Spleen (tissue), 11 donors: ENCODE measurements around the gene MYH14. TPM values are rescaled to one million over a fixed set of nuclear protein-coding genes. Genes with fewer than 3 reads are reported as not detected.

Experiments used
- DNase-seq: peaks from one replicate; pipeline ENCODE4 v3.0.0-alpha.2; 2020
- H3K27ac ChIP-seq, 8 donors: fragments of 200-600 bp; sonication (generic) in 7 of 8; 1 replicate in 4 of 8; 2 replicates in 4 of 8; pipeline versions ENCODE4 v1.5.0 to v1.8.0; 2016 to 2021; ENCODE audit warnings: inconsistent platforms in 4 of 8, mild to moderate bottlenecking in 4 of 8, moderate library complexity in 1 of 8
- H3K27me3 ChIP-seq, 7 donors: fragments of 200-600 bp; sonication (generic) in 6 of 7; replicated peaks in 1 of 7; 1 replicate in 4 of 7; 2 replicates in 3 of 7; pipeline versions ENCODE4 v1.5.0 to v1.8.0; 2016 to 2021; ENCODE audit warnings: inconsistent platforms in 3 of 7, mild to moderate bottlenecking in 1 of 7
- H3K36me3 ChIP-seq, 6 donors: fragments of 200-600 bp; sonication (generic) in 5 of 6; 1 replicate in 4 of 6; 2 replicates in 2 of 6; pipeline versions ENCODE4 v1.5.0 to v1.8.0; 2016 to 2021; ENCODE audit warnings: inconsistent platforms in 2 of 6
- H3K4me1 ChIP-seq, 6 donors: fragments of 200-600 bp; sonication (generic) in 5 of 6; 1 replicate in 3 of 6; 2 replicates in 3 of 6; pipeline versions ENCODE4 v1.5.0 to v1.8.0; 2016 to 2021; ENCODE audit warnings: inconsistent platforms in 3 of 6
- H3K4me3 ChIP-seq, 8 donors: fragments of 200-600 bp; sonication (generic) in 7 of 8; 1 replicate in 4 of 8; 2 replicates in 4 of 8; pipeline versions ENCODE4 v1.5.0 to v1.8.0; 2016 to 2021; ENCODE audit warnings: inconsistent platforms in 4 of 8, mild to moderate bottlenecking in 4 of 8, moderate library complexity in 2 of 8
- H3K9me3 ChIP-seq, 8 donors: fragments of 200-600 bp; sonication (generic) in 7 of 8; 1 replicate in 4 of 8; 2 replicates in 4 of 8; pipeline versions ENCODE4 v1.5.0 to v1.8.0; 2016 to 2021; ENCODE audit warnings: inconsistent platforms in 4 of 8
- POLR2A ChIP-seq, 3 donors: fragments of 450-650 bp; IDR thresholded peaks; one replicate each; pipeline ENCODE4 v1.5.1; 2017; ENCODE audit warnings: antibody characterized with exemption in 3 of 3, mild to moderate bottlenecking in 1 of 3
- POLR2AphosphoS5 ChIP-seq, 3 donors: sonication (generic); formaldehyde crosslinking; IDR thresholded peaks; one replicate each; pipeline ENCODE4 v1.5.1; 2017; ENCODE audit warnings: antibody characterized with exemption in 3 of 3
- WGBS, 5 donors: extraction: QIAGEN DNeasy Blood & Tissue Kit in 3 of 5; methylation state at CpG; one replicate each; pipeline versions ENCODE4 v1.1.5 to v1.1.7; 2013 to 2018; 5-methylcytosine and 5-hydroxymethylcytosine counted together
- intact Hi-C: fragments of 100-400 bp; cut with DNase I; formaldehyde crosslinking; loops from one replicate; pipeline ENCODE4 v1.15.0; 2023; ENCODE audit warnings: low total_unique reads
- polyA plus RNA-seq, 3 donors: library from polyadenylated mRNA; stranded (reverse); fragments of 200-250 nt; gene quantifications; one replicate each; pipeline ENCODE4 v1.2.1, GENCODE V29; 2013
- total RNA-seq, 7 donors: library from RNA; depleted of rRNA in 3 of 7; stranded (reverse); fragments of >200 nt in 3 of 7; fragmentation: NEBNext Ultra II Directional in 4 of 7; extraction: Animal tissue kit (Norgen Biotek cat#: 25700) in 4 of 7; gene quantifications; one replicate each; pipeline versions ENCODE4 v1.1.0 to v1.2.1, GENCODE V29; 2016 to 2021
- TF ChIP-seq, protein P1 (sequence below), 11 experiments: fragments of 200-600 bp in 7 of 11; fragments of 450-650 bp in 4 of 11; sonication (generic) in 4 of 11; IDR thresholded peaks in 8 of 11; conservative IDR thresholded peaks in 3 of 11; 1 replicate in 7 of 11; 2 replicates in 4 of 11; pipeline versions ENCODE4 v1.4.0 to v1.8.0; 2016 to 2021; ENCODE audit warnings: antibody characterized with exemption in 11 of 11, inconsistent platforms in 4 of 11, mild to moderate bottlenecking in 1 of 11
- donor health status: healthy with polysubstance abuse.
- donor health status: DM: no; HTN: no; CAD: no; lungs with moderate emphysema.
- donor health status: DM: no; HTN: no; CAD: no.
- donor health status: Bipolar disorder and iron deficiency.
- donor health status: healthy.
- donor health status: DM: no; HTN: no; CAD: no.
- donor health status: DM: yes; HTN: yes; CAD: no.

Gene MYH14
- total and polyA plus RNA-seq, 10 donors: 0.04 to 1.5 (median 0.28) TPM; not detected in 1

DNA sequence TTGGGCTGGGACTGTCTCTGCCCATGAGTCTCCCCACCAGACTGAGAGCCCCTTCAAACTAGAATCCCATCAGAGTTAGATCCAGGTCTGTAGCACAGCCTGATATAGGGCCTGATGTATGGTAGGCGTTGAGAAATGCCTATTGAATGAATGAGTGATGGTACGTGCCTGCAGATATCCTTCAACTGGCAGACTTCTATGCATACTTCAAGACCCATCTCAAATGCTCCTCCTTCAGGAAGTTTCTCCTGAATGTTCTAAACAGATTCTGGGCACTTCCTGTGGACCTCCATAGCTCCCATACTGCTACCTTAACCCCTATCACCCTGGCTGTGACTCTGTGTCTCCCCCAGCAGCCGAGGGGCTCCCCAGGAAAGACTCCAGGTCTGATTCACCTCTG lies 77.6 kb downstream of the MYH14 start:
- H3K27ac ChIP-seq: no peak overlapping the region
- peaks cover 0 to 15% (median 0%) of the 10 kb centered on the region in 7 donors for H3K27me3 ChIP-seq
- H3K36me3 ChIP-seq: no peaks in the 10 kb centered on the region
- peaks cover 0 to 20% (median 13%) of the 10 kb centered on the region in 8 donors for H3K9me3 ChIP-seq
- no peak for DNase-seq
- no peak overlapping the region for H3K4me3 ChIP-seq
- TF ChIP-seq, protein P1, sequence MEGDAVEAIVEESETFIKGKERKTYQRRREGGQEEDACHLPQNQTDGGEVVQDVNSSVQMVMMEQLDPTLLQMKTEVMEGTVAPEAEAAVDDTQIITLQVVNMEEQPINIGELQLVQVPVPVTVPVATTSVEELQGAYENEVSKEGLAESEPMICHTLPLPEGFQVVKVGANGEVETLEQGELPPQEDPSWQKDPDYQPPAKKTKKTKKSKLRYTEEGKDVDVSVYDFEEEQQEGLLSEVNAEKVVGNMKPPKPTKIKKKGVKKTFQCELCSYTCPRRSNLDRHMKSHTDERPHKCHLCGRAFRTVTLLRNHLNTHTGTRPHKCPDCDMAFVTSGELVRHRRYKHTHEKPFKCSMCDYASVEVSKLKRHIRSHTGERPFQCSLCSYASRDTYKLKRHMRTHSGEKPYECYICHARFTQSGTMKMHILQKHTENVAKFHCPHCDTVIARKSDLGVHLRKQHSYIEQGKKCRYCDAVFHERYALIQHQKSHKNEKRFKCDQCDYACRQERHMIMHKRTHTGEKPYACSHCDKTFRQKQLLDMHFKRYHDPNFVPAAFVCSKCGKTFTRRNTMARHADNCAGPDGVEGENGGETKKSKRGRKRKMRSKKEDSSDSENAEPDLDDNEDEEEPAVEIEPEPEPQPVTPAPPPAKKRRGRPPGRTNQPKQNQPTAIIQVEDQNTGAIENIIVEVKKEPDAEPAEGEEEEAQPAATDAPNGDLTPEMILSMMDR (IDR thresholded peaks at IDR 0.05 in 8 of 11, conservative IDR thresholded peaks at IDR 0.05 in 3 of 11): no peak
- intact Hi-C loops: no loop called here
- no peaks in the 10 kb centered on the region for H3K4me1 ChIP-seq
- 59 to 90% (median 66%) methylated on average over 3 of the region's 3 CpGs for WGBS, 5 donors

DNA sequence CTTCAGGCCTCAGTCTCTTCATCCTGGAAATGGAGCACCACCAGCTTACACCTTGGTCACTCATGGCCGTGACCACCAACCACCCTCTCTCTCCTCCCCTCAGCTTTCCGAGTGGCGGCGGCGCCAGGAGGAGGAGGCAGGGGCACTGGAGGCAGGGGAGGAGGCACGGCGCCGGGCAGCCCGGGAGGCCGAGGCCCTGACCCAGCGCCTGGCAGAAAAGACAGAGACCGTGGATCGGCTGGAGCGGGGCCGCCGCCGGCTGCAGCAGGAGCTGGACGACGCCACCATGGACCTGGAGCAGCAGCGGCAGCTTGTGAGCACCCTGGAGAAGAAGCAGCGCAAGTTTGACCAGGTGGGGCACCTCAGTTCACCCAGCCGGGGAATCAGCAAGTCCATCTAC lies 78.1 kb downstream of the MYH14 start:
- WGBS, 5 donors: 88 to 97% (median 93%) methylated on average over 19 to 22 of the region's 22 CpGs

DNA sequence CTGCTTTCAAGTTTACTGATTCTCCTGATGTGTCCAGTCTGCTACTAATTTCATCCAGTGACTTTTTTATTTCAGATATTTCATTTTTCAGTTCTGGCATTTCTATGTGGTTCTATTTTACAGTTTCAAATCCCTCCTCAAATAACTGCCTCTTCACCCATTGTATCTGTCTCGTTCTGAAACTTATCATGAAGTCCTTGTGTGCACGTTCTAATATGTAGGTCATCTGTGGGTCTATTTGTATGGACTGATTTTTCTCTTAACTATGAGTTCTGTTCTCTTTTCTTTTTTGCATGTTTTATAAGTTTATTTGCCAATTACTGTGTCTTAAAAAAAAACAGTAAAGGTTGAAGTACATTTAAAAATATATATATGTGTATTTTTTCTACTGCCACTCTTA lies 82.4 kb downstream of the MYH14 start:
- TF ChIP-seq, protein P1 (IDR thresholded peaks at IDR 0.05 in 8 of 11, conservative IDR thresholded peaks at IDR 0.05 in 3 of 11): no peak
- TF ChIP-seq POLR2AphosphoS5 (IDR thresholded peaks at IDR 0.05) (no peak), POLR2A (IDR thresholded peaks at IDR 0.05) (no peak)
- Histone ChIP-seq H3K4me3 (no peak overlapping the region), H3K36me3 (no peaks in the 10 kb centered on the region), H3K27me3 (peaks cover 0 to 19% (median 0%) of the 10 kb centered on the region in 7 donors), H3K9me3 (peaks cover 0 to 63% (median 49%) of the 10 kb centered on the region in 8 donors), H3K4me1 (no peaks in the 10 kb centered on the region), H3K27ac (no peak overlapping the region)
- no peak for DNase-seq
- intact Hi-C loops: no loop called here
- WGBS, 5 donors: 75 to 90% (median 78%) methylated on average over 2 of the region's 2 CpGs

More for the DNA sequence above, 78.1 kb downstream of the MYH14 start:
- H3K4me1 ChIP-seq: no peaks in the 10 kb centered on the region
- DNase-seq: no peak
- H3K27ac ChIP-seq: no peak overlapping the region
- no peaks in the 10 kb centered on the region for H3K36me3 ChIP-seq
- H3K4me3 ChIP-seq: no peak overlapping the region
- TF ChIP-seq POLR2A (IDR thresholded peaks at IDR 0.05) (no peak), POLR2AphosphoS5 (IDR thresholded peaks at IDR 0.05) (no peak)
- TF ChIP-seq, protein P1 (IDR thresholded peaks at IDR 0.05 in 8 of 11, conservative IDR thresholded peaks at IDR 0.05 in 3 of 11): no peak
- intact Hi-C loops: no loop called here
- peaks cover 0 to 25% (median 18%) of the 10 kb centered on the region in 8 donors for H3K9me3 ChIP-seq
- H3K27me3 ChIP-seq: peaks cover 0 to 10% (median 0%) of the 10 kb centered on the region in 7 donors

DNA sequence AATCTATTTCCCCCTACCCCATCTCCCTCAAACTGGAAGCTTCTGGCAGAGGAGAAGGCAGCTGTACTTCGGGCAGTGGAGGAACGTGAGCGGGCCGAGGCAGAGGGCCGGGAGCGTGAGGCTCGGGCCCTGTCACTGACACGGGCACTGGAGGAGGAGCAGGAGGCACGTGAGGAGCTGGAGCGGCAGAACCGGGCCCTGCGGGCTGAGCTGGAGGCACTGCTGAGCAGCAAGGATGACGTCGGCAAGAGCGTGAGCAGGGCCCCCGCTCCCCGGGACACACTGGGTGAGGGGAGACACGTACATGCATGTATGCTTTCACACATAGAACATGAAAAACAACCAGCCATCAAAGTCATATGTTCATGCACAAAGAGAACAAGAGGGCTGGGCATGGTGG lies 83.0 kb downstream of the MYH14 start:
- WGBS, 5 donors: 89 to 97% (median 93%) methylated on average over 18 of the region's 18 CpGs

More for the DNA sequence above, 83.0 kb downstream of the MYH14 start:
- Histone ChIP-seq H3K36me3 (no peaks in the 10 kb centered on the region), H3K9me3 (peaks cover 0 to 63% (median 49%) of the 10 kb centered on the region in 8 donors), H3K4me1 (no peaks in the 10 kb centered on the region), H3K4me3 (no peak overlapping the region), H3K27me3 (peaks cover 0 to 25% (median 0%) of the 10 kb centered on the region in 7 donors), H3K27ac (no peak overlapping the region)
- TF ChIP-seq, protein P1 (IDR thresholded peaks at IDR 0.05 in 8 of 11, conservative IDR thresholded peaks at IDR 0.05 in 3 of 11): no peak
- TF ChIP-seq POLR2AphosphoS5 (IDR thresholded peaks at IDR 0.05) (no peak), POLR2A (IDR thresholded peaks at IDR 0.05) (no peak)
- intact Hi-C loops: no loop called here
- DNase-seq: no peak
